Measurements from ENCODE around the gene SLPI.

Gene SLPI, protein sequence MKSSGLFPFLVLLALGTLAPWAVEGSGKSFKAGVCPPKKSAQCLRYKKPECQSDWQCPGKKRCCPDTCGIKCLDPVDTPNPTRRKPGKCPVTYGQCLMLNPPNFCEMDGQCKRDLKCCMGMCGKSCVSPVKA

GRCh38 chr20:45254383-45255262 lies at the start of gene SLPI:
Gene SLPI (minus strand): TSS chr20:45254564. CDS start chr20:45254543, 21 bp downstream.
- peak; percentile 95 for DNase-seq (ENCODE audit: low spot score)

DNA sequence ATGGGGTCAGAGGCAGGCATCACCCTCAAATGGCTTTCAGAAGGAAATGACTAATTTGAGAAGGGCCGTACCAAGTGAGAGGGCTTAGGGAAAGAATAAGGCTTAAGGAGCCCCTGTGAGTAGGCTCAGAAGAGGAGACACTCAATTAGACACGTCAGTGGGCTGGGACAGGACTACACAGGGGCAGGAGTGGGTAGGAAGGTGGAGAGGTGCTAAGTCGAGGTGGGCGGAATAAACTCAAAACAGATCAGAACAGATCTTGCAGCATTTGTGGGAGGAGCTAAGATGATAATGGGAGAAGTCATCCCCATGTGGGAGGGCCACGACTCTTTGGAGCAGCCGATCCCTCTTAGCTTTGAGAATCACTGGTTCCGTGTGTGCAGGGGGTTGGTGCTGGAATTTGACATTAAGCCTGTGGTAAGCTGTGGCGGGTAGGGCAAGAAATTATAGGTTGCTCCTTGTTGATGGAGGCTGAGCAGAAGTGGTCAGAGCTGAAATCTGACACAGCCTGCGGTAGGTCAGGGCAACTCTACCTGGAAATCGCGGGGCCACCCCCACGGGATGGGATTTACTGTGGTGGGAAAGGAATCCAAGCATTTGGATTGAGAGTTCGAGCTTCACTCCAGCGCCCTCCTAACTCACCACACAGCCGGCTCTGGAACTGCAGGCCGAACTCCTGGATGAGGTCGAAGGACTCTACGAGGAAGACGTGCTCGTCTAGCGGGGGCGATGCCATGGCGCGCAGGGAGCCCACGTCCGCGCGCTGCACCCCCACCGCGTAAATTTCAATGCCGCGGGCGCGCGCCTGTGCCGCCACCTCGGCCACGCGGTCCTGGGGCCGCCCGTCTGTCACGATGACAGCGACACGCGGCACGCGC lies 49.5 kb upstream of the SLPI start:
- no peak for DNase-seq (ENCODE audit: low spot score)

DNA sequence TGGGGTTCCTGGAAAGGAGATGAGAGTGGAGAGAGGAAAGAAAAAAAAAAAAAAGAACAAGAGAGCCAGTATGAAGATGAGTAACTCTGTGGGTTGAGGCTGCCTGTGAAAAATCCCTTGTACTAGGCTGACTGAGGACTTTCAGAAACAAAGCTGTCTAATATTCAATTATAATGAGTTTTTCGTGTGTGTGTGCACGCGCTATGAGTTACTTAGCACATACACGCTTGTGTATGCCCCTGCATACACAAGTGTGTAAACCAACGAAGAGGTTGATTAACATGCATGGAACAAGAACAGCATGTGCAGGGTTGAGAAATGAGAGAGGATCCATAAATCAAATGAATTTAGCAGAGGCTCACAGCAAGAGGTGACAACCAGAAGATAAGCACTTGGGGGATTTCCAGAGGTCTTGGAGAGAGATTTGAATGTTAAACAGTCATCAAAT lies 47.5 kb upstream of the SLPI start:
- DNase-seq (ENCODE audit: low spot score), result no peak

GRCh38 chr20:45300961-45301360 lies 46.6 kb upstream of the SLPI start:
- DNase-seq (ENCODE audit: low spot score), result peak; percentile 64

- no peak for DNase-seq (ENCODE audit: low spot score)
Observed at GRCh38 chr20:45299786-45300185, 45.4 kb upstream of the SLPI start.

GRCh38 chr20:45297786-45298497 lies 43.6 kb upstream of the SLPI start:
- DNase-seq (ENCODE audit: low spot score), result no peak

- no peak for DNase-seq (ENCODE audit: low spot score)
Observed at GRCh38 chr20:45294659-45295058, 40.3 kb upstream of the SLPI start.

GRCh38 chr20:45294003-45294368 lies 39.6 kb upstream of the SLPI start:
- DNase-seq (ENCODE audit: low spot score), result no peak

GRCh38 chr20:45293041-45294002 lies 39.0 kb upstream of the SLPI start:
- DNase-seq (ENCODE audit: low spot score), result peak; percentile 87

GRCh38 chr20:45292343-45292742 lies 38.0 kb upstream of the SLPI start:
- no peak for DNase-seq (ENCODE audit: low spot score)

DNA sequence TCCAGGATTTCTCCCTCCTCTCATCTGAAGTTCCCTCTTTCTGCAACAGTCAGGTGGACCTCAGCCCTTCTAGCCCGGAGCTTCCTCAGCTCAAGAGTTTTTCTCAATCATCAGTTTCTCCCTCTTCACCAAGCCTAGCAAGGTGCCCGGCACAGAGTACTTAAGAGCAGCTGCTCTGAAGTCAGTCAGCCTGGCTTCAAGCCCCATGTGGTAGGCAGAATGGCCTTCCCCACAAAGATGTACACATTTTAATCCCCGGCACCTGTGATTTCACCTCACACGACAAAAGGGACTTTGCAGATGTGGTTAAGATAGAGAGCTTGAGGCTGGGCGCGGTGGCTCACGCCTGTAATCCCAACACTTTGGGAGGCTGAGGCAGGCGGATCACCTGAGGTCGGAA lies 37.2 kb upstream of the SLPI start:
- no peak for DNase-seq (ENCODE audit: low spot score)

DNA sequence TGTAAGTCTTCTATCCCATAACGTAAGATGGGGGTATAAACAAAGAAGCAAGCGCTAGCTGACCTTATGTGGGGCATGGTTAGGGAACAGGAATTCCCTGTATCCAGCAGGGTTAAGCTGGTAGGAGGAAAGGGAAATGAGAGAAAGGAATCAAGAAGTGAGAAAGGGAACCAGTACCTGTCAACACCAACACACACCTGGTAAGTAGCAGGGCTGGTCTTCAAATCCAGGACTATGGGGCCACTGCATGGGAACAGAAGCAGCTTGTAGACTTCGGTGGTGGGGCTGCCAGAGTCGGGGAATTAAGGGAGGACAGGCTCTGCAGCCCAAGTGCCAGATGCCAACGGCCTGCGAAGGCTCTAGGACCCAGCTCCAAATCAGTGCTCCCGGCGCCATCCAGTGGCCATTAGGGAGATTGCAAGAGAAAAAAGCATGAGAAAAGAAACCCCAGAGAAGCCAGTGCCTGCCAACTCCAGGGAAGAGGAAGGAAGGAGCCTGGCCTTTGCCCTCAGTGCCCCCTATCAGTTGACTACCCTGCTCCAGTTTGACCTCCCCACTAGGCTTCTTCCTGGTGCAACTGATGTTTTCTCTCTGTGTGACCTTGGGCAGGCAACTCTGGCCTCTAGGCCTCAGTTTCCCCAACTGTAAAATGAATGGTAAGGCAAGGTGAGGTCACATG lies 36.5 kb upstream of the SLPI start:
- peak; percentile 85 for DNase-seq (ENCODE audit: low spot score)

- DNase-seq (ENCODE audit: low spot score), result no peak
Observed at GRCh38 chr20:45289942-45290676, 35.7 kb upstream of the SLPI start.

- DNase-seq (ENCODE audit: low spot score), result no peak
Observed at GRCh38 chr20:45288860-45289259, 34.5 kb upstream of the SLPI start.

GRCh38 chr20:45288376-45288775 lies 34.0 kb upstream of the SLPI start:
- no peak for DNase-seq (ENCODE audit: low spot score)

- DNase-seq (ENCODE audit: low spot score), result peak; percentile 37
Observed at GRCh38 chr20:45283551-45284057, 29.2 kb upstream of the SLPI start.

DNA sequence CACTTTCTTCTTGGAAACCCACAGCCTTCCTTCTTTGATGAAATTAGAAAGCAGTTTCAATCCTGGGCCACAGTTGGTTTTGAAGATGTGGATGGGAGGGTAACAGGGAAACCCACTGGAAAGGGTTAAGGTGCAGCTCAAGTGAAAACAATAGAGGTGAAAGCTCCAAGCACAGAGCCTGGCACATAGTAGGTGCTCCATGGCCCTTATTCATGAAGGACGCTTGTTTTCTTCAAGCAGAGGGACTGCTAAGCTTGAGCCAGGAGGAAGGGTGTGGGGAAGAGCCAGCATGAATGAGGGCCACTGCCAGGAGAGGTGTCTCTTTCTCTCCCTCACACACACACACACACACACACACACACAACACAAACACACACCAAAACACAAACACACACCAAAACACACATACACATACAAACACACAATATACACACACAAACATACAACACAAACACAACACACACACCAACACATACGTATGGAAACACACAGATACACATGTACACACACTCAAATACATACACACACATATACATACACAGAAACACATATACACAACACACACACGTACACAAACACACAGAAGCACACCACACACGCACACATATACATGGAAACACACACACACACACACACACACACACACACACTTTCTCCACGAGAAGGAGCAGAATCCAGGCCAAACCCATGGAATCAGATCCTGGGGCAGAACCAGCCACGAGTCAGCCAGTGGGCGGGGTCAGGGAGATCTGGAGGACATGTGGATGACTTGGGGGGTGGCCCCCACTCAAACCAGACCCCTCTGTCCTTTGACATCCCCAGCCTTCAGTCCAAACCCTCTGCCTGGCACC lies 28.6 kb upstream of the SLPI start:
- DNase-seq (ENCODE audit: low spot score), result no peak

DNA sequence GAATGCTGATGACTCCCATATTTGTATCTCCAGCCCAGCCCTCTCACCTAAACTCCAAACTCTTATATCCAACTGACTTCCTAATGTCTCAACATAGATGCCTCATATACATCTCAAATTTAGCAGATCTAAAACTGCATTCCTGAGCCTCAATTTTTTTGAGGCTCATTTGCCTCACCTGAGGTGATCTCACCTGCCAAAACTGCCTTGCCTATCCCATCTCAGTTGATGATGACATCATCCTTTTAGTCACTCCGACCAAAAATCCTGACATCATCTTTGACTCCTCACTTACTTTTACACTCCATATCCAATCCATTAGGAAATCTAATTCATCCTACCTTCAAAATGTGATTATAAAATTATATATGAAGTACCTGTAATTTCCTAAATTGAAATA lies 25.6 kb upstream of the SLPI start:
- peak; percentile 36 for DNase-seq (ENCODE audit: low spot score)
